ENCODE results near the gene JPH4. TPM values are rescaled to one million over a fixed set of nuclear protein-coding genes. Genes with fewer than 3 reads are reported as not detected.

JPH4 gene
- total and polyA plus RNA-seq, 12 donors, result 0.06 to 0.38 (median 0.15) TPM; not detected in 1

GRCh38 chr14:23521785-23522640 lies 56.6 kb downstream of the JPH4 start:
- Histone ChIP-seq H3K27ac (no peak overlapping the region), H3K36me3 (no peaks in the 10 kb centered on the region), H3K9me3 (no peaks in the 10 kb centered on the region), H3K4me1 (no peaks in the 10 kb centered on the region), H3K27me3 (peaks cover 0 to 5% (median 0%) of the 10 kb centered on the region in 7 donors), H3K4me3 (no peak overlapping the region)
- ATAC-seq (peak in 1 of 8 donors; percentile 23), DNase-seq (no peak)
- no peak for TF ChIP-seq CTCF (IDR thresholded peaks at IDR 0.05)
- intact Hi-C loops (cut with DNase I), result no loop called here
- WGBS, 2 donors, result 87 to 90% methylated on average over 20 of the region's 20 CpGs

GRCh38 chr14:23520899-23521533 lies 57.6 kb downstream of the JPH4 start:
- Histone ChIP-seq H3K36me3 (no peaks in the 10 kb centered on the region), H3K4me3 (no peak overlapping the region), H3K27ac (no peak overlapping the region), H3K9me3 (no peaks in the 10 kb centered on the region), H3K27me3 (peaks cover 0 to 5% (median 0%) of the 10 kb centered on the region in 7 donors), H3K4me1 (no peaks in the 10 kb centered on the region)
- DNase-seq (no peak), ATAC-seq (no peak)
- WGBS, 2 donors, result 79 to 83% methylated on average over 14 of the region's 14 CpGs
- TF ChIP-seq CTCF (IDR thresholded peaks at IDR 0.05), result no peak
- intact Hi-C loops (cut with DNase I), result no loop called here

GRCh38 chr14:23518709-23519108 lies 59.9 kb downstream of the JPH4 start:
- Histone ChIP-seq H3K4me1 (peaks cover 0 to 5% (median 0%) of the 10 kb centered on the region in 9 donors), H3K27ac (no peak overlapping the region), H3K9me3 (no peaks in the 10 kb centered on the region), H3K4me3 (no peak overlapping the region), H3K27me3 (peaks cover 0 to 5% (median 0%) of the 10 kb centered on the region in 7 donors), H3K36me3 (no peaks in the 10 kb centered on the region)
- 71 to 79% methylated on average over 4 of the region's 4 CpGs for WGBS, 2 donors
- intact Hi-C loops (cut with DNase I), result no loop called here
- TF ChIP-seq CTCF (IDR thresholded peaks at IDR 0.05), result no peak
- DNase-seq (no peak), ATAC-seq (no peak)

Other genes starting within 250 kb of the JPH4 start
- gene SLC22A17, start 225.9 kb downstream of the JPH4 start, total RNA-seq, result 10 to 100 TPM in 4 of 10 donors, 1 to 10 TPM in 6; 4.8 to 18.9 (median 9.6) TPM
- 10 to 100 TPM in 1 of 2 donors, 1 to 10 TPM in 1; 9.9 to 10.6 TPM for gene SLC22A17, start 225.9 kb downstream of the JPH4 start, polyA plus RNA-seq
- 1 to 10 TPM; 1.1 to 3.7 (median 2.2) TPM for gene EFS, start 213.6 kb downstream of the JPH4 start, total RNA-seq
- 1 to 10 TPM; 3.7 to 6.0 TPM for gene EFS, start 213.6 kb downstream of the JPH4 start, polyA plus RNA-seq
- under 1 TPM in 1 of 10 donors, not detected in 9; 0.29 TPM for gene IL25, start 206.0 kb downstream of the JPH4 start, total RNA-seq
- not detected for gene IL25, start 206.0 kb downstream of the JPH4 start, polyA plus RNA-seq
- gene CMTM5, start 201.7 kb downstream of the JPH4 start, total RNA-seq, result under 1 TPM in 3 of 10 donors, not detected in 7; 0.32 to 0.53 (median 0.49) TPM
- 1 to 10 TPM; 2.9 to 5.3 TPM for gene CMTM5, start 201.7 kb downstream of the JPH4 start, polyA plus RNA-seq
- 1,000 to 10,000 TPM in 2 of 10 donors, 100 to 1,000 TPM in 6, 10 to 100 TPM in 2; 76.6 to 7,525 (median 125) TPM for gene MYH6, start 170.5 kb downstream of the JPH4 start, total RNA-seq
- 1,000 to 10,000 TPM; 3,967 to 5,106 TPM for gene MYH6, start 170.5 kb downstream of the JPH4 start, polyA plus RNA-seq
- gene MYH7, start 143.1 kb downstream of the JPH4 start, total RNA-seq, result over 10,000 TPM in 9 of 10 donors, 1,000 to 10,000 TPM in 1; 7,779 to 22,607 (median 19,145) TPM
- gene MYH7, start 143.1 kb downstream of the JPH4 start, polyA plus RNA-seq, result 1,000 to 10,000 TPM in 1 of 2 donors, 100 to 1,000 TPM in 1; 641 to 7,351 TPM
- gene NGDN, start 109.1 kb downstream of the JPH4 start, total RNA-seq, result 10 to 100 TPM; 14.4 to 20.9 (median 17.2) TPM
- 10 to 100 TPM; 22.2 to 40.5 TPM for gene NGDN, start 109.1 kb downstream of the JPH4 start, polyA plus RNA-seq
- gene ZFHX2, start 27.0 kb downstream of the JPH4 start, total RNA-seq, result 1 to 10 TPM in 5 of 10 donors, under 1 TPM in 5; 0.57 to 1.9 (median 1.1) TPM
- 1 to 10 TPM in 1 of 2 donors, under 1 TPM in 1; 0.25 to 1.0 TPM for gene ZFHX2, start 27.0 kb downstream of the JPH4 start, polyA plus RNA-seq
- gene THTPA, start 22.5 kb downstream of the JPH4 start, total RNA-seq, result 10 to 100 TPM; 15.8 to 27.9 (median 18.0) TPM
- 10 to 100 TPM in 1 of 2 donors, 1 to 10 TPM in 1; 8.7 to 20.8 TPM for gene THTPA, start 22.5 kb downstream of the JPH4 start, polyA plus RNA-seq
- 10 to 100 TPM in 5 of 10 donors, 1 to 10 TPM in 5; 6.6 to 19.9 (median 9.9) TPM for gene AP1G2, start 11.0 kb downstream of the JPH4 start, total RNA-seq
- 10 to 100 TPM; 10.4 to 58.5 TPM for gene AP1G2, start 11.0 kb downstream of the JPH4 start, polyA plus RNA-seq
- not detected for gene DHRS2, start 57.6 kb upstream of the JPH4 start, total RNA-seq
- gene DHRS2, start 57.6 kb upstream of the JPH4 start, polyA plus RNA-seq, result under 1 TPM in 1 of 2 donors, not detected in 1; 0.07 TPM